Fibroblast of skin of abdomen (primary cell): ENCODE data around the gene LRRC2.
A peak's percentile ranks its signal among the peaks of the same experiment; 100 is the strongest.
"Not testable (repeated sequence)": the region's sequence is repeated elsewhere in the genome, so short reads cannot be mapped to it uniquely, and the experiment has no call there.

ENCODE experiments used
- DNase-seq: peaks from one replicate; pipeline ENCODE4 v3.0.0-alpha.2; 2013

The LRRC2 gene

DNA sequence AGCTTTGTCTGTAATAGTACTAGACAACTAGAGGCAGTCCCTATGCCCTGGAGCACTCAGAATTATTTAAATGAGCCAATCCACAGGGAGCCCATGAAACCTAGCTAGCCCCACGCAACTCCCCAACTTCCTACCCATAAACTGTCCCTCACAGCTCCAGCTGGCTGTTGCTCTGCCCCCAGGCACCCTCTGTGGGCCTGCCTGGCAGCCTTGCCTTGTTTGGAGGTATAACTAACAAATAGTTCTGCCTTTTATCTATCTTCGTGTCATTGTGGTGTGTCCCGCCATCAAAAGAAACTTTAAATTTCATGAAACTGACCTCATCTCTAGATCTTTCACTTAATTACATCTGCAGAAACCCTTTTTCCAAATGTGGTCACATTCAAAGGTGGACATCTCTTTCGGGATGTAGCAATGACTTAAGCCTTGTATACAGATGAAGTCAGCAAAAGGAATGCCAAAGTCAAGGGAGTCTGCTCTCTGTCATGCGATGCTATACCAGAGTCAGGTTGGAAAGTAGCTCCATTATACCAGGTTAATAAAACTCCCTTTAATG is 70.1 kb downstream of the LRRC2 start:
- DNase-seq, result peak; percentile 78

GRCh38 chr3:46494491-46494890 is 71.6 kb downstream of the LRRC2 start:
- DNase-seq, result not testable (repeated sequence)

GRCh38 chr3:46492890-46493547 is 73.1 kb downstream of the LRRC2 start:
- DNase-seq, result no peak

DNA sequence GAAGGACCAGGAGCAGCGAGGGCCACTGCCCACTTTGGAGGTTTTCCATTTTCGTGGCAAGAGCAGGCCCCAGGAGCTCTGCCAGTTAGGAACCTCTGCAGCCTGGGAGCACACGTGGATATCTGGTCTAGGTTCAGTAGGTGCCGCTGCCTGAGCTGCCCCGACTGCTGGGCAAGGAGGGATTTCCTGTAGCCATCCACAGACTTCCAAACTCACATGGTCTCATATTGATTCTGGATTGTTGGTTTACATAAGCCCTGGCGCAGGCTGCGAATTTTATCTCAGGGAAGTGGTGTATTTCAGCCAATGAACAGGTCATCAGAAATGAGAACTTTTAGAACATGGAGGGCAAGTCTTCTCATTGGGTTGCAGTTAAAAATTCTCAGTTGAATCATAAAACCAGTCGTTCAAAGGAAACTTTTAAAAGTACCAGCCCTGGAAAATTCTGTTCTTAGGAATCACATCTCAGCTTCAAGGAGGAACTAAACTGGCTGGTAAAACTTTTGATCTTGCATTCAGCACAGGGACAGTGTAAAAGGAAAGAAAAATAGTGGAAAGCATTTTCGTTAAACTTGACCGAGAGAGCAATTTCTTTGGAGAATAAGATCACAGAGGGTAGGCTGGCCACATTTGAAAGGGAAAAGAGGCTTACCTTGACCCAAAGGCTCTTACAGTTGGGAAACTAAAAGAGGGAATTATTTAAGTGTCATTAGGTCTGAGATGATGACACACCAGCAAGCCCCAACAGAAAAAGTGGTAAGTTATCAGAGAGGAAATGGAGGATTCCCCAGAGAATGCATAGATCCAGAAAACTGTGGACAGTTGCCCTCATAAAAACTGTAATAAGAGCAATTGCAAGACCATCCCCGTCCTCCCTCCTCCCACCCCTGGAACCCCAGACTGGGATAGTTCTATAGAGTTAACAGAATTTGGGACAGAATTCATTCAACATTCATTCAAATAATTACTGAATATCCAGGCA is 74.7 kb downstream of the LRRC2 start:
- DNase-seq, result no peak

GRCh38 chr3:46490338-46491084 is 75.6 kb downstream of the LRRC2 start:
- no peak for DNase-seq

- DNase-seq, result peak; percentile 52
Measured at GRCh38 chr3:46489875-46490274, 76.2 kb downstream of the LRRC2 start.

GRCh38 chr3:46489381-46489780 is 76.7 kb downstream of the LRRC2 start:
- DNase-seq, result no peak

- peak; percentile 85 for DNase-seq
Measured at GRCh38 chr3:46488735-46489361, 77.3 kb downstream of the LRRC2 start.

DNA sequence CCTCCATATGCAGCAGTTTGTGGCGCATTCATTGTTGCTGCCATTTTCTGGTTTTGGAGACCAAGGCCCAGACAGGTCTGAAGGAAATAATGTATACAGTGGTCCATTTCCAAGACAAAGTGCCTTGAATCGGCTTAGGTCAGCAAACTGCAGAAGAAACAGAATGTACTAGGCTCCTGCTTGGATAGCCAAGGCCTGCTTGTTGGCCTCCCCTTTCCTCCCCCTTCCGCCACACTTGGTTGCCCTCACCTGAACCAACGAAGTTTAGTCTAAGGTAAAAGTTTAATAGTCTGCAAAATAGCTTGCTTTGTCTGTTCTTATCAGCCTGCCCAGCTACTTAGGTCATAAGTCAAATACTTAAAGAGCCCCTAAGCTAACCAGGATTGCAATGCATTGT is 80.3 kb downstream of the LRRC2 start:
- no peak for DNase-seq

- DNase-seq, result no peak
Measured at GRCh38 chr3:46484911-46485778, 81.0 kb downstream of the LRRC2 start.

- no peak for DNase-seq
Measured at GRCh38 chr3:46484388-46484787, 81.7 kb downstream of the LRRC2 start.

GRCh38 chr3:46483825-46484224 is 82.3 kb downstream of the LRRC2 start:
- DNase-seq, result no peak

DNA sequence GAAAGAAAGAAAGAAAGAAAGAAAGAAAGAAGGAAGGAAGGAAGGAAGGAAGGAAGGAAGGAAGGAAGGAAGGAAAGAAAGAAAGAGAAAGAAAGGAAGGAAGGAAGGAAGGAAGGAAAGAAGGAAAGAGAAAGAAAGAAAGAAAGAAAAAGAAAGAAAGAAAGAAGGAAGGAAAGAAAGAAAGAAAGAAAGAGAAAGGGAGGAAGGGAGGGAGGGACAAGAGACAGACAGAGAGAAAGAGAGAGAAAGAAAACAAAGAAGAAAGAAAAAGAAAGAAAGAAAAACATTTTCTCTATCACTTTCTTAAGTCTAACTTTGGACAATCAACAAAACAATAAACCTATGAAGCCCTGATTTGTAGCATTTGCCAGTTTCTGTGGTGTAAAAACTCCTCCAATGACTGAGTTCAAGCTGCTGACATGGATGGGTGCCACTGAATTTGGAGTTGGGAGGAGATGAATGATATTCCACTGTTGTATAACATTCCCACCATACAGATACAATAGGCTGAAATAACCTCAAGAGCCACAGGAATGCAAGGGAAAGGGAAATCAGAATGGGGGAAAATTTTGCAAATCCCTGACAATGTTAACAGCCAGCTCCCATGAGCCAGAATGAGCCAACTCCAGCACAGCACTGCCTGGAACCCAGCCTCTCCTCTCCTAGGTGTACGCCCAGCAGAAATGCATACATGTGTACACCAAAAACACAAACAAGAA is 83.3 kb downstream of the LRRC2 start:
- DNase-seq, result peak; percentile 93

DNA sequence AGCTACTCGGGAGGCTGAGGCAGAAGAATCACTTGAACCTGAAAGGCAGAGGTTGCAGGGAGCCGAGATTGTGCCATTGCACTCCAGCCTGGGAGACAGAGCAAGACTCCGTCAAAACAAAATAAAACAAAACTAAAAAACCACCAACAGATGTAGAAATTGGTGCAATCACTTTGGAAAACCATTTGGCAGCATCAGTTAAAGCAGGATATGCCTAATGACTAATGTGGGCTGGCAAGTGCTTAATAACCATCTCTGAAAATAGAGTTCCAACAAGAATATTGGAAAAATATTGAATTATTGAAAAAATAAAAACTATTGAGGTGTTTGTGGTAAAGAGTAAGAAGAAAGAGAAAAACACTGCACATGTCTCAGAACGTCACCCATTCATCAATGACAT is 84.5 kb downstream of the LRRC2 start:
- DNase-seq, result no peak

DNA sequence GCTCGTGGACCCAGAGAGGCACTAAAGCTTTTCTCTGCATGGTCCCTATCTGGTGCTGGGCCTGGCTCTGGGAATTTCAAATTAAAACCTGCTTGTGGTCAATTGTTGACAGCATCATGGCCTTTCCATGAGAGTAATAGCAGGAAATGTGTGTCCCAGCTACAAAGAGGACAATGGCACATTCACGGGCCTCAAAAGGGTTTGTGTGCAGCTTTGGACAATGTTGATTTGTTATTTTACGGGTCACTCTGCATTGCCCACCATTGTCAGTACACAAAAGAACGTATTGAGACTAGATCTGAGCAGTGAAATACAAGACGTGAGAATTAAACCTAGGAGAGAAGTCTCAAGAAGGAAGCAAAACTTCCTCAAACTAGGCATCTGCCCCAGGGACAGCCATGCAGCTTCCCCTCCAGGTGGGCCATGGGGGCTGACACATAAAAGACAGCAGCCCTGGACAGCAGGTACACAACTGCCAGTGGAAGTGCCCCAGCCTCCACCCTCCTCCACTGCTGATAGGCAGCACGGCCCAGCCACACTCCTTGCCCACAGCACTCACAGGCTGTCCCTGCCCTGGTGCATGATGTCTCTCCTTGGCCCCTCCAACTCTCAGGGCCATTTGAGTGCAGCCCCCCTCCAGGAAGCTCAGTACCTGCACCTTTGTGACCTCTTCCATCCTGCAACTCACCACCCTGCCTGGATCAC is 85.5 kb downstream of the LRRC2 start:
- DNase-seq, result no peak

DNA sequence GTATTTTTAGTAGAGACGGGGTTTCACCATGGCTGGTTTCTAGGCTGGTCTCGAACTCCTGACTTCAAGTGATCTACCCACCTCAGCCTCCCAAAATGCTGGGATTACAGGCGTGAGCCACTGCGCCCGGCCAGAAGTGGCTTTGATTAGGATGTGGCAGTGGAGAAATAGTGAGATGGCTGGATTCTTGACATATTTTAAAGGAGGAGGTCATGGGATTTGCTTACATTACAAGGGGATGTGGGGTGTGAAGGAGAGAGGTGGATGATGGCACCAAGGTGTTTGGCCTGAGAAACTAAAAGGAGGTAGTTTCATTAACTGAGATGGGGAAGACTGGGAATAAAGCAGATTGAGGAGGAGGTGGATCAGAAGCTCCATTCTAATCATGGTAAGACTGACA is 86.4 kb downstream of the LRRC2 start:
- DNase-seq, result peak; percentile 18

- DNase-seq, result no peak
Measured at GRCh38 chr3:46479021-46479420, 87.1 kb downstream of the LRRC2 start.

- DNase-seq, result no peak
Measured at GRCh38 chr3:46478341-46478740, 87.8 kb downstream of the LRRC2 start.

DNA sequence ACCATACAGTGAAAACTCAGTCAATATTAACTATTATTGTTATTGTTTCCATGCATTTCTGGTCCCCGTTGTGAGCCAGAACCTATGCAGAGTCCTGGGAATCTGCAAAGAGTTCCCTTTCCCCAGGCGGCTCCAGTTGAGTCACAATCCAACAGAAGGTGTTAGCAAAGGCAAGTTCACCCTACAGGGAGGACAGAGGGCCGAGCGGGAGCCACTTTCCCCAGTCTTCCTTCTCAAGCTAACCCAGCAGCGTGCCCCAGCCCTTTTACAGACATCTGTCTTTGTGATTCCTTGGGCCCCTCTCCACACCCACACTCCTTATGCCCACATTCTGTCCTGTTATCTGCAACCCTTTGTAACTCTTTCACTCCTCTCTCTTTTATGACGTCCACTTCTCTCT is 88.3 kb downstream of the LRRC2 start:
- DNase-seq, result no peak

GRCh38 chr3:46477145-46477544 is 89.0 kb downstream of the LRRC2 start:
- DNase-seq, result no peak
